HG03108 (cell line): ENCODE results near the gene ELAVL3.
"Not testable (repeated sequence)": the region's sequence is repeated elsewhere in the genome, so short reads cannot be mapped to it uniquely, and the experiment has no call there.

Experiments
- ATAC-seq: cut with Tn5 transposase; IDR thresholded peaks from one replicate; pipeline ENCODE4 v1.9.1; 2021; ENCODE audit warnings: moderate library complexity; ENCODE audit not compliant: unreplicated experiment

ELAVL3 gene

DNA sequence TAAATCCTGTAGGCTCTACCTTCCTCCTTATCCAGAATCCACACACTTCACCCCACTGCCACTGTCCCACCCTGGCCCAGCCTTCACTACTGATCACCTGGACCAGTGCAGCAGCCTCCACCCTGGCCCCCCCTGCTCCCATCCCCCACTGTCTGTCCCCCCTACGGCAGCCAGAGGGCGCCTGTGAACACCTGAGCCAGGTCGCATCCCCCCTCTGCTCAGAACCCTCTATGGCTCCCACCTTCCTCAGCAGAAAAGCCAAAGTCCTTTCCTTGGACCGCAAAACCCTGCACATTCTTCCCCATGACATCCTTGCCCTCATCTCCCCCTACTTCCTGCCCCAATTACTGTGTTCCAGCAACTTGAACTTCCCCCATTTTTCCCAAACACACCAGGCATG is 20.6 kb downstream of the ELAVL3 start:
- ATAC-seq: no peak

DNA sequence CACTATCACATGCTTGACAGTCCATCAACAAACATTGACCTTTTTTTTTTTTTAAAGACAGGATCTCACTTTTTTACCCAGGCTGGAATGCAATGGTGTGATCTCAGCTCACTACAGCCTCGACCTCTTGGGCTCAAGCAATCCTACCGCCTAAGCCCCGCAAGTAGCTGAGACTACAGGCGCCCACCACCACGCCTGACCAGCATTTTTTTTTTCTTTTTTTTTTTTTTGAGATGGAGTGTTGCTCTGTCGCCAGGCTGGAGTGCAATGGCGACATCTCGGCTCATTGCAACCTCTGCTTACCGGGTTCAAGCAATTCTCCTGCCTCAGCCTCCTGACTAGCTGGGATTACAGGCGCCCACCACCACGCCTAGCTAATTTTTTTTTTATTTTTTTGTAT is 21.9 kb downstream of the ELAVL3 start:
- not testable (repeated sequence) for ATAC-seq

DNA sequence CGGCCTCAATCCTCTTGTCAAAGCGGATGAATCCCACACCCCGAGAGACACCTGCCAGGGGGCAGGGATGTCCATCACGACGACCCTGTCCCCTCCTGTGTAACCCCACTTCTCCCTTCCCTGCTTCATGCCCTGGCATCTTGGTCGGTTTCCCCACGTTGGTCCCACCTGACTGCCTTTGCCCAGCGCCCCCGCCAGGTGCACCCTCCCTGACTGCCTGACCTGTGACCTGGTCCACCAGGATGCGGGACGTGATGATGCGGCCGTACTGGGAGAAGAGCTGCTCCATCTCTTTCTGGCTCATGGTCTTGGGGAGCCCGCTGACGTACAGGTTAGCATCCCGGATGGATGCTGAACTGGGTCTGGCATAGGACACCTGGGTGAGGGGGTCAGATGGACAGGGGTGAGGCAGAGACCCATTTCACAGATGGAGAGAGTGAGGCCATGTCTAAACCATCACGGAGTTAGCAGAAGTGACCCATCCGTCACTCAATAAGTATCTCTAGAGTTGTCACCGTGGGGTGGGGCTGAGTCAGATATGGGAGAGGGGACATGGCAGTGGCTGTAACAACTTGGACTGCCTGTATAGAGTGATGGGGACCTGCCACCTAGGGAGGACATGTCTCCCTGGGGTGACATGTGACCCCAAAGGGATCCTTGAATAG is 22.5 kb downstream of the ELAVL3 start:
- ATAC-seq: no peak

GRCh38 chr19:11457831-11458230 is 23.0 kb downstream of the ELAVL3 start:
- no peak for ATAC-seq

DNA sequence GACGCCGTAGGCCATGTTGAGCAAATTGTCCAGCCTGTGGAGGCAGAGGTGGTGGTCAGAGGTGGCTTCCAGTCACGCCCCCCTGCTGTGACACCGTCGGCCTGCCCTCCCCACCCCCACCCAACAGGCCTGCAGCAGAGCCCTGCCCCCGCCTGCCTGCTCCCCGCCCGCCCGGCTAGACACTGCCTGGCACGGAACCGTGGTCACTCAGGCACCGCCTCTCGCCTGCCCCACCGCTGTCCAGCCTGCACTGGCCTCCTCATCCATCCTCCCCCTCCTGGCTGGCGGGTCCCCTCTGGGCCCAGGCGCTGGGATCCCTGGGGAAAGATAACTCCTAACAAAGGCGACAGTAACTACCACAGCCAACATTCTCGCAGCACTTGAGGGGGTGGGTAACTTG is 23.7 kb downstream of the ELAVL3 start:
- no peak for ATAC-seq

DNA sequence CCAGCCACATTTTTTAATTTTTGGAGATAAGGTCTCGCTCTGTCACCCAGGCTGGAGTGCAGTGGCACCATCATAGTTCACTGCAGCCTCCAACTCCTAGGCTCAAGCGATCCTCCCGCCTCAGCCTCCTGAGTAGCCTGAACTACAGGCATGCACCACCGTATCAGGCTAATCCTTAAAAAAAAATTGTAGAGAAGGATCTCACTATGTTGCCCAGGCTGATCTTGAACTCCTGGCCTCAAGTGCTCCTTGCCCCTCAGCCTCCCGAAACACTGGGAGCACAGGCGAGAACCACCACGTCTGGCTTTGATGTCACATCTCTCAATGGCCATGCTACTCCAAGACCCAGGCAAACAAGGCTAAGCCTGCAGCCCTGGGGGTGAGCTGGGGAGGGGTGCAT is 24.2 kb downstream of the ELAVL3 start:
- ATAC-seq: no peak

DNA sequence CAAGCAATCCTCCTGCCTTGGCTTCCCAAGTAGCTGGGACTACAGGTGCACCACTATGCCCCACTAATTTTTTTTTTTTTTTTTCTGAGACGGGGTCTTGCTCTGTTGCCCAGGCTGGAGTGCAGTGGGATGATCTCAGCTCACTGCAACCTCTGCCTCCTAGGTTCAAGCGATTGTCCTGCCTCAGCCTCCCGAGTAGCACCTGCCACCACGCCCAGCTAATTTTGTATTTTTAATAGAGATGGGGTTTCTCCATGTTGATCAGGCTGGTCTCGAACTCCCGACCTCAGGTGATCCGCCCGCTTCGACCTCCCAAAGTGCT is 25.7 kb downstream of the ELAVL3 start:
- ATAC-seq: not testable (repeated sequence)

GRCh38 chr19:11453468-11454341 is 27.1 kb downstream of the ELAVL3 start:
- no peak for ATAC-seq

- ATAC-seq: no peak
Observed at GRCh38 chr19:11452620-11453310, 28.1 kb downstream of the ELAVL3 start.

- ATAC-seq: no peak
Observed at GRCh38 chr19:11451871-11452619, 28.8 kb downstream of the ELAVL3 start.

DNA sequence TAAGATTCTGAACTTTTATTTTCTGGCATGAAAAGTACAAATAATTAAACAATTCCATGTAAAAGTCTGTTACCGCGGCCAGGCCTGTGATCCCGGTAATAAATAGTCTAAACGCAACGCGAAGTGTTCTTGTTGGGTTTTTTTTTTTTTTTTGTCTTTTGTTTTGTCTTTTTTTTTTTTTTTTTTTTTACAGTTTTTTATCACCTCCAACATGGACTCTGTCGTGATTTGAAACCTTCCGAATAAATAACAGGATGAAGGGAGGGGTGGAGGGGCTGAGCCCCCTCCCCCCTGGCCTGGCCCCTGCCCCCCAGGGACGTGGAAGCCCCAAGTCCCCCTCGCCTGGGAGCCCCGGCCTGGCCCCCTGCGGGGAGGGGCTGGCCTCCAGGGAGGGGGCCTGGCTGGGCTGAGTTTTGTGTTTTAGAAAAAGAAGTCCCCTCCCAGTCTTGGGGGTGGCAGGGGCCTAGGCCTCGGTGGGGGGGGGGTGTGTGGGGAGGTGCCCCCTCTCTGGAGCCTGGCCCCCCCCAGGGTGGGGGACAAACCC is 29.4 kb downstream of the ELAVL3 start:
- ATAC-seq: no peak

- no peak for ATAC-seq
Observed at GRCh38 chr19:11450570-11451326, 30.1 kb downstream of the ELAVL3 start.

DNA sequence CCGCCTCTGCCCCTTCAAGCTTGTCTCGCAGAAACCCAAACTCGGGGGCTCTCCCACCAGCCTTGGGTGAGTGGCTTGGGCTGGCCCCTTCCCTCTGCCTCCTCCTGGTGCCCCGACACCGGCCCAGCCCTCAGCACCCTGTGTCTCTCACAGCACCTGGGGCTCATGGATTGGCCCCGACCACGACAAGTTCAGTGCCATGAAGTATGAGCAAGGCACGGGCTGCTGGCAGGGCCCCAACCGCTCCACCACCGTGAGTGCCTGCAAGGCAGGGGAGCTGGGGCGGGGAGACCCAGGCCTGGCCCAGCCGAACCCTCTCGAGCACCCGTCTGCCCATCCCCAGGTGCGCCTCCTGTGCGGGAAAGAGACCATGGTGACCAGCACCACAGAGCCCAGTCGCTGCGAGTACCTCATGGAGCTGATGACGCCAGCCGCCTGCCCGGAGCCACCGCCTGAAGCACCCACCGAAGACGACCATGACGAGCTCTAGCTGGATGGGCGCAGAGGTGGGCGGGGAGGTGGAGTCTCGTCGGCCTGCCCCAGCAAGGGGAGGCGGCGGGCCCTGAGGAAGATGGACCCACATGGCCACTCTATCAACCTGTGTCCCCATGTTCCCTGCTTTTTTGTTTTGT is 31.8 kb downstream of the ELAVL3 start:
- ATAC-seq: no peak

DNA sequence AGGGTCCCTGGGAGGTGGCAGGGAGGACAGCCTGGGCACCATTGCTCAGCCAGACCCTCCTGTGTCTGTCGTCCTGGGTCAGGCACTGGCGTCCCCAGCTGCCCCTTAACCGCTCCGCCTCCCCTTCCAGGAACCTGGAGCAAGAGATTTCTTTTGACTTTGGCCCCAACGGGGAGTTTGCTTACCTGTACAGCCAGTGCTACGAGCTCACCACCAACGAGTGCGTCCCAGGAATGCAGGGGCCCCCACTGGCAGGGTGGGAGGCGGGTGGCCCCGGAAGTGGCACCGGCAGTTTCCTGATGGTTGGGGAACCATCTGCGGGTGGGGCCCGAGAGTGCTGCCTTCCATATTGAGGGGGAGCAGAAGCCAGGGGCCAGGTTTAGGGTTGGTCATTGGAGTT is 32.4 kb downstream of the ELAVL3 start:
- ATAC-seq: no peak

DNA sequence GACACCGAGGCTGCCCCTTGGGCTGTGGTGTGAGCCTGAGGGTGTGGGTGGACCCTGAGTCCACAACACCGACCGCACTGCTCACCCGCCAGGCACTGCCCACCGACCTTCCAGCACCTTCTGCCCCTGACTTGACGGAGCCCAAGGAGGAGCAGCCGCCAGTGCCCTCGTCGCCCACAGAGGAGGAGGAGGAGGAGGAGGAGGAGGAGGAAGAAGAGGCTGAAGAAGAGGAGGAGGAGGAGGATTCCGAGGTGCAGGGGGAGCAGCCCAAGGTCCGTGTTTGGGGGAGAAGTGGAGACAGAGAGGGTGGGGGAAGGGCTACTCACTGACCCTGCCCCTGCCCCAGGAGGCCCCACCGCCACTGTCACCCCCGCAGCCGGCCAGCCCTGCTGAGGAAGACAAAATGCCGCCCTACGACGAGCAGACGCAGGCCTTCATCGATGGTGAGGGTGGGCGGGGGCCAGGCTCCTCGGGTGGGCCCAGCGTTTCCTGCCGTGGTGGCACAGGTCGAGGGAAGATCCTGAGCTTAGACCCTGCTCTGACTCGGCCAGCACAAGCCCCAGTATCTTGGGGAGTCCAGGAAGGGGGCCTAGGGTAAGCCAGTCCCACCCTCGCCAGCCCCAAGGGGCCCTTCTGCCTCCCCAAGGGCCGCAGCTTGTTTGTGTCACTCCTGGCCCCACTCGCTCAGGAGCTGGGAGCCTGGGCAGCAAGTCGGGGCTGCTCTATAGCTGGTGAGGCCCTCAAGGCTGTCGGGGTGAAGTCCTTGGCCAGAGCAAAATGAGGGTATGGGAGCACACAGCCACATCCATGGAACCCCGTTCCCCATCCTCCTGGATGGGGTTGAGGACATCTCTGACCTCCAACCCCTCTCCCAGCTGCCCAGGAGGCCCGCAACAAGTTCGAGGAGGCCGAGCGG is 33.2 kb downstream of the ELAVL3 start:
- no peak for ATAC-seq

DNA sequence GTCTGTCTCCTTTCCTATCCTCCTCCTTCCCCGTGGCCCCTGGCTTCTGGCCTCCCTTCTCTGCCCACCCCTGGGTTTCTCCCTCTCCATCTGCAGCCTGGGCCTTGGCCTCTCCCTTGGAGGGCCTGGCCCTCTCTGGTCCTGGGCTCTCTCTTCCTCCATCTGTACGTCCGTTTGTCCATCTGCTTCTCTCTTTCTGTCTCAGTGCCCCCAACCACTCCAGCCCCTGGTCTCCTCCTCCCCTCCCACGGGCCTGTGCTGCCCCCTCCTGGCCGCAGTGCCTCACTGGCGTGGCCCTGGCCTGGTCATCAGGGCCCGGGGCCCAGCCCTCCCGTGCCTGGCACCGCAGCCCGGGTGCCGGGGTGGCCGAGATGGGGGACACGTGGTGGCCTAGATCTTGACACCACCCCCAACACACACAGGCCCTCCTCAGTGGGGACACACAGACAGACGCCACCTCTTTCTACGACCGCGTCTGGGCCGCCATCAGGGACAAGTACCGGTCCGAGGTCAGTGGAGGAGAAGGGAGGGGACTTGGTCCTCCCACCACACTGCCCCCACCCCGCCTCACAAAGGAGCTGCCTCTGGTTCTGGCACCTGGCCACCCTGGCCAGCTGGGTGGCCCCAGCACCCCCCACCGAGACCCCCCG is 34.1 kb downstream of the ELAVL3 start:
- no peak for ATAC-seq

DNA sequence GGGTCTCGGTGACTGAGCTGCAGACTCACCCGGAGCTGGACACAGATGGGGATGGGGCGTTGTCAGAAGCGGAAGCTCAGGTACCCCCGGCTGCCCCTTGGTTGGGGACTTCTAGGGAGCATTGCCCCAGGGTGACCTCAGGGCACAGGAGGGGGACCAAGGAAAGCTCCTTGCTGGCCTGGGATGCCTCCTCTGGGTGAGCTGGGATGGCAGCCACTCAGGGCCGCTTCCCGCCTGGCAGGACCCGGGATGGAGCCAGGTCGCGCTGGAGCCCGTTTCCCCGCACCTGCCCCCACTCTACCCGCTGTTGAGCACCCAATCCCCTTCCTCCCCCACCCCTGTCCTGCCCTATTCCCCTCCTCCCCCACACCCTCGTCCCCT is 34.6 kb downstream of the ELAVL3 start:
- ATAC-seq: no peak

DNA sequence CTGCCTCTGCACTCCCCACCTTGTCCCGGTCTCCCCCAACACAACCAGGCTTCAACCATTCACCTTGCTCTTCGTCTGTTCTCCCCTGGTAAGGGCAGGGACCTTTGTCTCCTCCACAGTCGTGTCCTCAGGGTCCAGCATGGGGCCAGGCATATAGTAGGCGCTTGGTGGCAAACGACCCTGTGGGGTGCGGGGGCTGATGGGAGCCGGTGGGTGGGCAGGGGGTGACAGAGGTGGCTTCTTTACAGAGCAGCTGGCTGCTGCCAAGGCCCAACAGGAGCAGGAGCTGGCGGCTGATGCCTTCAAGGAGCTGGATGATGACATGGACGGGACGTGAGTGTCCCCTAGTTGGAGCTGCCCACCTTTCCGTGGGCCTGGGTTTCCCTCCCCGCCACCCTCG is 35.7 kb downstream of the ELAVL3 start:
- no peak for ATAC-seq
